ENCODE measurements around the gene PARP14.

PARP14 gene

GRCh38 chr3:122680475-122681283, at the start of gene PARP14:
TSS of gene PARP14 (plus strand) at chr3:122680839. CDS start at chr3:122680884, 45 bp downstream.
- H3K27ac ChIP-seq (ENCODE audit: low read depth, low read length, poor library complexity, severe bottlenecking), result no peak within 1 kb of the TSS

GRCh38 chr3:122635789-122636188, 44.9 kb upstream of the PARP14 start:
- no peaks in the 10 kb centered on the region for H3K4me1 ChIP-seq (ENCODE audit: insufficient read depth, low read length, severe bottlenecking)
- no peaks in the 10 kb centered on the region for H3K79me2 ChIP-seq (ENCODE audit: insufficient read depth, low read length)
- no peak overlapping the region for H3K9ac ChIP-seq (ENCODE audit: low read length)
- no peaks in the 10 kb centered on the region for H3K36me3 ChIP-seq (ENCODE audit: insufficient read depth, low read length)
- H3K27ac ChIP-seq (ENCODE audit: low read depth, low read length, poor library complexity, severe bottlenecking), result no peak overlapping the region
- H2AFZ ChIP-seq (ENCODE audit: low read length), result no peak overlapping the region
- no peaks in the 10 kb centered on the region for H3K27me3 ChIP-seq (ENCODE audit: insufficient read depth, low read length)
- H3K9me3 ChIP-seq (ENCODE audit: low read length), result no peaks in the 10 kb centered on the region
- H4K20me1 ChIP-seq (ENCODE audit: insufficient read depth, low read length), result no peaks in the 10 kb centered on the region
- H3K4me3 ChIP-seq (ENCODE audit: low read depth, low read length, poor library complexity, severe bottlenecking), result no peak overlapping the region
- no peaks in the 10 kb centered on the region for H3K9me2 ChIP-seq (ENCODE audit: low read depth, low read length)
- H3F3A ChIP-seq (ENCODE audit: insufficient read depth, low read length), result no peaks in the 10 kb centered on the region
- no peak overlapping the region for H3K4me2 ChIP-seq (ENCODE audit: low read length)
- TF ChIP-seq EZH2 (IDR thresholded peaks at IDR 0.05; ENCODE audit: borderline replicate concordance, low read length), result no peak
- TF ChIP-seq, protein P1, sequence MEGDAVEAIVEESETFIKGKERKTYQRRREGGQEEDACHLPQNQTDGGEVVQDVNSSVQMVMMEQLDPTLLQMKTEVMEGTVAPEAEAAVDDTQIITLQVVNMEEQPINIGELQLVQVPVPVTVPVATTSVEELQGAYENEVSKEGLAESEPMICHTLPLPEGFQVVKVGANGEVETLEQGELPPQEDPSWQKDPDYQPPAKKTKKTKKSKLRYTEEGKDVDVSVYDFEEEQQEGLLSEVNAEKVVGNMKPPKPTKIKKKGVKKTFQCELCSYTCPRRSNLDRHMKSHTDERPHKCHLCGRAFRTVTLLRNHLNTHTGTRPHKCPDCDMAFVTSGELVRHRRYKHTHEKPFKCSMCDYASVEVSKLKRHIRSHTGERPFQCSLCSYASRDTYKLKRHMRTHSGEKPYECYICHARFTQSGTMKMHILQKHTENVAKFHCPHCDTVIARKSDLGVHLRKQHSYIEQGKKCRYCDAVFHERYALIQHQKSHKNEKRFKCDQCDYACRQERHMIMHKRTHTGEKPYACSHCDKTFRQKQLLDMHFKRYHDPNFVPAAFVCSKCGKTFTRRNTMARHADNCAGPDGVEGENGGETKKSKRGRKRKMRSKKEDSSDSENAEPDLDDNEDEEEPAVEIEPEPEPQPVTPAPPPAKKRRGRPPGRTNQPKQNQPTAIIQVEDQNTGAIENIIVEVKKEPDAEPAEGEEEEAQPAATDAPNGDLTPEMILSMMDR (IDR thresholded peaks at IDR 0.05; ENCODE audit: low read length), result no peak

More at GRCh38 chr3:122680475-122681283, at the start of gene PARP14:
- peak within 1 kb of the TSS; percentile 69 for H3K4me3 ChIP-seq (ENCODE audit: low read depth, low read length, poor library complexity, severe bottlenecking)
- TF ChIP-seq, protein P1 (IDR thresholded peaks at IDR 0.05; ENCODE audit: low read length), result no peak
- H3K9me2 ChIP-seq (ENCODE audit: low read depth, low read length), result no peaks in the 10 kb centered on the region
- H2AFZ ChIP-seq (ENCODE audit: low read length), result peak within 1 kb of the TSS; percentile 62; the same call in 1 of the 2 replicates
- no peaks in the 10 kb centered on the region for H4K20me1 ChIP-seq (ENCODE audit: insufficient read depth, low read length)
- peaks cover 31% of the 10 kb centered on the region for H3K4me1 ChIP-seq (ENCODE audit: insufficient read depth, low read length, severe bottlenecking)
- no peaks in the 10 kb centered on the region for H3F3A ChIP-seq (ENCODE audit: insufficient read depth, low read length)
- no peaks in the 10 kb centered on the region for H3K27me3 ChIP-seq (ENCODE audit: insufficient read depth, low read length)
- H3K79me2 ChIP-seq (ENCODE audit: insufficient read depth, low read length), result no peaks in the 10 kb centered on the region
- peak within 1 kb of the TSS; percentile 59 for H3K9ac ChIP-seq (ENCODE audit: low read length)
- peak within 1 kb of the TSS; percentile 85 for H3K4me2 ChIP-seq (ENCODE audit: low read length)
- no peaks in the 10 kb centered on the region for H3K36me3 ChIP-seq (ENCODE audit: insufficient read depth, low read length)
- H3K9me3 ChIP-seq (ENCODE audit: low read length), result no peaks in the 10 kb centered on the region

GRCh38 chr3:122636697-122637096, 43.9 kb upstream of the PARP14 start:
- H3K27me3 ChIP-seq (ENCODE audit: insufficient read depth, low read length), result no peaks in the 10 kb centered on the region
- TF ChIP-seq, protein P1 (IDR thresholded peaks at IDR 0.05; ENCODE audit: low read length), result no peak
- TF ChIP-seq EZH2 (IDR thresholded peaks at IDR 0.05; ENCODE audit: borderline replicate concordance, low read length), result no peak
- H3K4me1 ChIP-seq (ENCODE audit: insufficient read depth, low read length, severe bottlenecking), result no peaks in the 10 kb centered on the region
- H3F3A ChIP-seq (ENCODE audit: insufficient read depth, low read length), result no peaks in the 10 kb centered on the region
- no peak overlapping the region for H2AFZ ChIP-seq (ENCODE audit: low read length)
- no peaks in the 10 kb centered on the region for H3K9me2 ChIP-seq (ENCODE audit: low read depth, low read length)
- no peak overlapping the region for H3K4me3 ChIP-seq (ENCODE audit: low read depth, low read length, poor library complexity, severe bottlenecking)
- H4K20me1 ChIP-seq (ENCODE audit: insufficient read depth, low read length), result no peaks in the 10 kb centered on the region
- H3K27ac ChIP-seq (ENCODE audit: low read depth, low read length, poor library complexity, severe bottlenecking), result no peak overlapping the region
- no peaks in the 10 kb centered on the region for H3K36me3 ChIP-seq (ENCODE audit: insufficient read depth, low read length)
- no peak overlapping the region for H3K4me2 ChIP-seq (ENCODE audit: low read length)
- H3K9me3 ChIP-seq (ENCODE audit: low read length), result no peaks in the 10 kb centered on the region
- no peaks in the 10 kb centered on the region for H3K79me2 ChIP-seq (ENCODE audit: insufficient read depth, low read length)
- H3K9ac ChIP-seq (ENCODE audit: low read length), result no peak overlapping the region
